LNCAP (cell line): ENCODE measurements around the gene CSTPP1.

Source experiments
- TF ChIP-seq, protein P1 (sequence below): fragments of 450-650 bp; IDR thresholded peaks from 2 replicates; pipeline ENCODE4 v1.5.1; 2017; ENCODE audit warnings: mild to moderate bottlenecking

CSTPP1 gene

DNA sequence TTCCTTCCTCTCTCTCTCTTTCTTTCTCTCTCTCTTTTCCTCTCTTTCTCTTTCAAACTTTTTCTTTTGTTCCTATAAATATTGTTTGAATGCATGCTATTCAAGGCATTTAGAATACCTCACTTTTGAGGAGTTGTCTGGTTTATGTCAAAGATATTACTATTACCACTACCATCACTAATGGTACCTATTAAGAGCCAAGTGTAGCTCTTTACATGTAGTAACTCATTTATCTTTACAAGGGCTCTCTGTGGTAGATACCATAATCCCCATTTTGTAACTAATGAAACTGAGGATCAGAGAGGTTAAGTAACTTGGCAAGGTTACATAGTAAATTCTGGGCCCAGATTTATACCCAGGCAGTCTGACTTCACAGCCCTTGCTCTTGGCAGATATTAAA is 116.0 kb downstream of the CSTPP1 start:
- TF ChIP-seq, protein P1, sequence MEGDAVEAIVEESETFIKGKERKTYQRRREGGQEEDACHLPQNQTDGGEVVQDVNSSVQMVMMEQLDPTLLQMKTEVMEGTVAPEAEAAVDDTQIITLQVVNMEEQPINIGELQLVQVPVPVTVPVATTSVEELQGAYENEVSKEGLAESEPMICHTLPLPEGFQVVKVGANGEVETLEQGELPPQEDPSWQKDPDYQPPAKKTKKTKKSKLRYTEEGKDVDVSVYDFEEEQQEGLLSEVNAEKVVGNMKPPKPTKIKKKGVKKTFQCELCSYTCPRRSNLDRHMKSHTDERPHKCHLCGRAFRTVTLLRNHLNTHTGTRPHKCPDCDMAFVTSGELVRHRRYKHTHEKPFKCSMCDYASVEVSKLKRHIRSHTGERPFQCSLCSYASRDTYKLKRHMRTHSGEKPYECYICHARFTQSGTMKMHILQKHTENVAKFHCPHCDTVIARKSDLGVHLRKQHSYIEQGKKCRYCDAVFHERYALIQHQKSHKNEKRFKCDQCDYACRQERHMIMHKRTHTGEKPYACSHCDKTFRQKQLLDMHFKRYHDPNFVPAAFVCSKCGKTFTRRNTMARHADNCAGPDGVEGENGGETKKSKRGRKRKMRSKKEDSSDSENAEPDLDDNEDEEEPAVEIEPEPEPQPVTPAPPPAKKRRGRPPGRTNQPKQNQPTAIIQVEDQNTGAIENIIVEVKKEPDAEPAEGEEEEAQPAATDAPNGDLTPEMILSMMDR, result no peak

DNA sequence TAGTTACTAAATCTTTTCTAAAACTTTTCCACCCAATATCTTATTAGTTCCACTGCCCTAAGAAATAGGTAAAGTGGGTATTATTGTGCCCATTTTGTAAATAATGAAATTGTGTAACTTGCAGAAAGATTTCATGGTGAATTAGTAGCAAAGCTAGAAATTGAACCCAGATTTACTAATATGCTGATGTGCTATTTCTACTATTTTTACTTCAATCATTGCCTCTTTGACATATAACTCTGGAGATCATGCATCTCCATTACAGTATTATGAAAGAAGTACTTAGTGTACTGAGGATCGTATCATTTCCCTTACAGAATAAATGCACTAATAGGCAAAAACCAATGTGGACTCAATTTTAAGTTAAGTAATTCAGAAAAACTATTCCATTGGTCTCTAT is 119.0 kb downstream of the CSTPP1 start:
- TF ChIP-seq, protein P1, result no peak

DNA sequence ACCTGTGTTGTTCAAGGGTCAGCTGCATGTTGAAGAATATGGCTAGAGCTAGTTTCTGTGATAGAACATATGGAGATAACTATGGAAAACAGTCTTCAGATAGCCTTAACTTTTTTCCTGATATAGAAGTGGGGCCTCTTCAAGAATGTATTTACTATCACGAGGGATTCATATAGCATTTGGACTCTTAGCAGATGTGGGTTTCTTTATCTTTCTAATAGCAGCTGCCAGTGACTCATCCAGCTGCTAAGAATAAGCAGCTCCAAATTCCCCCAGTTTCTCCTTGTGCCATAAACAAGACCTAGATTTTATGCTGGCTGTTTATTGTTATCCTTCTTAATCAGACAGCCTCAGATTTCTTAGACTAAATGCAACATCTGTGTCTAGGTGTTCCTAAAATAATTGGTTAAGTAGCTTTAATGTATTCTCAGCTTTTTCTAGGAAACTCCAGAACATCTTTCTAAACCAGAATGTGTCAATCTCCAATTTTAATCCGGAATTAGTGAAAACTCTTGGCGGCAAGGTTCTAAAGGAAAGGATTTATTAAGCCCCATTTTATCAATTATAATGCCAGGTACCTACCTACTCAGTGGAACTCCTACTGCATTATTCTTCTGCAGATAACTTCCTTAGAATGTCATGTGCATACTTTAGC is 119.8 kb downstream of the CSTPP1 start:
- TF ChIP-seq, protein P1, result no peak

DNA sequence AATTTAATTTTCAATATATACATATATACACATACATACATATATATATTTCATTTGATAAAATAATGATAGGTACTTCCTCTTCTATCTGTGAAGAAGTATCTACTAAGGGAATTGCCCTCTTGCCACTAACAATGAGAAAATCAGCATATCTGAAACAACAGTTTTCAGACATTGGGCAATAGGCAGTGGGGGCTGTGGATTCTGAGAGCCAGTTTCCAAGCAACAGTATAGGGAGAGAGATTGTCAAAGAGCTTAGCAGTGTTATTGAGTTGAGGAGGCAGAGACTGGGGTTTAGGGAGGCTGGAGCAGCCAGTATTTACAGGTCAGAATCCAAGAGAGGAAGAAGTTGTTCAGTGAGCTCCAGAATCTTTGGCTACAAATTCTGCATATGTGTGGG is 120.8 kb downstream of the CSTPP1 start:
- TF ChIP-seq, protein P1, result no peak

DNA sequence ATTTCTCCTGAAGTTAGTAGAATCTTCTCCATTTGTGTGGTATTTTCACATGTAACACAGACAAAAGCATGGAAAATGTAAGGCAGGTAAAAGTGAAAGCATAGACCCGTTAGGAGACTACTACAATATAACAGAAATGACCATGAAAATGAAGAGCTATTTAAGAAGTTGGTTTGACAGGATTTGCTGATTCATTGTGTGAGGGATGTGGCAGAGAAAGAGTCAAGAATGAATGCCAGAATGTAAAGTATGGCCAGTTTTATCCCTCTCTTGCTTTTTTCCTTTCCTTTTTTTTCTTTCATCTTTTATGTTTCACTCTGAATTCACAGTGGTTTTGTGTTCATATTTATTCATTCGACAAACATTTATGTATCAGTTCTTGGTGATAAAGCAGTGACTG is 124.2 kb downstream of the CSTPP1 start:
- TF ChIP-seq, protein P1, result no peak

DNA sequence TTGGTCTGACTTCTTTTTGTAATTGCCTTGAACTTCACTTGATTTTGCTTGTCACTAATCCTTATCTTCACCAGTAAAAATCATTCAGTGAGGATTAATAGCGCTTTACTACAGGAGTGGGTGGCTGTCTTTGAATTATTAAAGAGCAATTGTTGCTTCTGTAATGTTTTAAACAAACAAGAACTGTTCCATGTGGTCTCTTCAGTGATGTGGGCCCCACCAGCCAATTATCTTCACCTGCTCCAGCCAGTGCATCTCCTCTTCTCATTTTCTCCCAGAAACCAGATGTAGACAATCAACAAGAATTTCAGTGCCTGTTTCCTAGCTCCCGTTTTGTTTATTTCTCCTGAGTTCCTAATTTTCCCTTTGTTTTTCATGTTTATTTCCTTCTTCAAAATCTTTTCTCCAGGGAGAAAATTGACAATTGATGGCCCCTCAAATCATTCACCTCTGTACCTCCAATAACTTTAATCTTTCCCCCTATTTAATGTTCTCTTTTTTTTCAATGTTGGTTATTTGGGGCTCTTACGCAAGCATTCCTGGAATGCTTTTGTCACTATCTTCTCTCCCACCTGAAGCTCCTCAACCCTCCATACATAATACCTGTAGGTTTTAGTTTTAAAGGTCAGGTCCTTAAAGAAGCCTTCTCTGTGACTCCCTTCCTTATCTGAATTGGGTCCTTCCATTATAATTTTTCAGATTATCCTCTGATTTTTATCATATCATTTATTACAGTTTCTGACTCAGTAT is 125.0 kb downstream of the CSTPP1 start:
- TF ChIP-seq, protein P1, result no peak

DNA sequence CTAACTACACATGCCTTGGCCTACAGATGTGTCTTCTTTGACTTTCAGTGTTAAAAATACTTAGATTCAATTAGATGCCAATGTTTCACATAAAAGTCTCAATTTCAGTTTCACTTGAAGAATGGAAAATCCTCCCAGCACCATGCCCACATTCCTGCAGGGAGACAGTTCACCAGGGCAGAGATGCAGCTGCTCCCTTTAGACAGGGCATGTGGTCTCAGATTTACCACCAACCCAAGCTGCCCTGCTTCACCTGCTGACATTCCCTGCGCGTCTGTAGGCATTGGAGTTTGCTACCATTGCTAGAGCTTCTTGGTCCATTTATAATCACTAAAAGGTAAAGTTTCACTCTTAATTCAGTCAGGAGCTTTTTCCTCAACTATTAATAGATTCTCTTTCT is 126.2 kb downstream of the CSTPP1 start:
- TF ChIP-seq, protein P1, result no peak
